HepG2 (cell line): ENCODE results near the gene ZNF581. TPM values are rescaled to one million over a fixed set of nuclear protein-coding genes. Genes with fewer than 3 reads are reported as not detected.

Experiments
- ATAC-seq: fragments of 200-7000 bp; cut with Tn5 transposase; 3 replicates; pipeline ENCODE4 v1.9.1; 2020; ENCODE audit warnings: mild to moderate bottlenecking, moderate library complexity
- BruUV-seq: library from RNA; stranded (reverse); fragments of 400-500 nt; replicated peaks from 2 replicates; lab custom pipeline; 2021; lab: Mats Ljungman, UMichigan
- CTCF ChIA-PET: fragments of 300-600 bp; formaldehyde crosslinking; extraction: SDS; loops from one replicate; lab custom pipeline; 2021; ENCODE audit warnings: low total read pairs, inconsistent platforms, low intra/inter-chr PET ratio; lab: Yijun Ruan, JAX
- POLR2A ChIA-PET: fragments of 350-600 bp; sonication (Branson Sonifier 250); formaldehyde crosslinking; loops from one replicate; lab custom pipeline; 2020; ENCODE audit warnings: antibody characterized with exemption, inconsistent platforms; lab: Yijun Ruan, JAX
- DNase-seq: peaks from one replicate; pipeline ENCODE4 v3.0.0-alpha.2; 2015; ENCODE audit warnings: low spot score
- FAIRE-seq: peaks from 3 replicates; lab custom pipeline; 2011; peaks lifted over from hg19 to GRCh38; lab: Jason Lieb, UNC
- H2AFZ ChIP-seq: one replicate; pipeline ENCODE4 v1.6.1; 2011; ENCODE audit warnings: low read length, inconsistent platforms
- H3K27ac ChIP-seq: fragments of 300-600 bp; 3 replicates; pipeline ENCODE4 v1.8.0; 2011; ENCODE audit warnings: mixed run types, mild to moderate bottlenecking, mixed read lengths, low read length, inconsistent platforms; ENCODE audit not compliant: insufficient read depth; ENCODE audit errors: extremely low read length
- H3K27me3 ChIP-seq, 2 experiments: fragments of 200-600 bp in 1 of 2; 2 replicates in 1 of 2; 3 replicates in 1 of 2; pipeline versions ENCODE4 v1.6.0 to v1.8.0; 2011; ENCODE audit warnings: low read length in 2 of 2, mild to moderate bottlenecking in 2 of 2, moderate library complexity in 2 of 2, inconsistent platforms in 1 of 2; ENCODE audit not compliant: insufficient read depth in 2 of 2, control insufficient read depth in 1 of 2
- H3K36me3 ChIP-seq, 2 experiments: fragments of 200-600 bp in 1 of 2; replicated peaks in 1 of 2; 2 replicates in 1 of 2; 3 replicates in 1 of 2; pipeline versions ENCODE4 v1.5.1 to v1.8.0; 2011; ENCODE audit warnings: low read length in 2 of 2, inconsistent platforms in 1 of 2; ENCODE audit not compliant: insufficient read depth in 2 of 2, control insufficient read depth in 1 of 2
- H3K4me1 ChIP-seq: 2 replicates; pipeline ENCODE4 v1.5.1; 2012; ENCODE audit warnings: low read length, inconsistent platforms; ENCODE audit not compliant: insufficient read depth
- H3K4me2 ChIP-seq: 2 replicates; pipeline ENCODE4 v1.6.0; 2011; ENCODE audit warnings: low read depth, low read length, inconsistent platforms
- H3K4me3 ChIP-seq, 3 experiments: fragments of 200-600 bp in 1 of 3; sonication (generic), shearing (Covaris generic) in 1 of 3; replicated peaks in 1 of 3; 2 replicates each; pipeline ENCODE4 v1.5.1; 2011 to 2016; ENCODE audit warnings: low read length in 3 of 3, inconsistent platforms in 2 of 3, low read depth in 2 of 3, mild to moderate bottlenecking in 2 of 3, control low read depth in 1 of 3, mixed read lengths in 1 of 3; ENCODE audit not compliant: insufficient read depth in 1 of 3
- H3K79me2 ChIP-seq: one replicate; pipeline ENCODE4 v1.6.1; 2011; ENCODE audit warnings: low read length, inconsistent platforms; ENCODE audit not compliant: insufficient read depth
- H3K9ac ChIP-seq: 2 replicates; pipeline ENCODE4 v1.6.0; 2011; ENCODE audit warnings: mild to moderate bottlenecking, low read depth, low read length, inconsistent platforms; ENCODE audit not compliant: insufficient read depth
- H3K9me3 ChIP-seq: 2 replicates; pipeline ENCODE4 v1.5.1; 2012; ENCODE audit warnings: mild to moderate bottlenecking, low read length
- H4K20me1 ChIP-seq: 2 replicates; pipeline ENCODE4 v1.6.0; 2011; ENCODE audit warnings: inconsistent platforms, mild to moderate bottlenecking, low read length, moderate library complexity; ENCODE audit not compliant: insufficient read depth
- AGO2 ChIP-seq: fragments of 200-400 bp; formaldehyde crosslinking; optimal IDR thresholded peaks from 2 replicates; pipeline ENCODE3; 2017; ENCODE audit warnings: mild to moderate bottlenecking, low read depth, low read length, moderate library complexity
- EZH2 ChIP-seq: conservative IDR thresholded peaks from 2 replicates; pipeline ENCODE4 v1.6.1; 2012; ENCODE audit warnings: mild to moderate bottlenecking, low read depth, low read length, moderate library complexity
- ISX ChIP-seq: sonication (generic); formaldehyde crosslinking; conservative IDR thresholded peaks from 2 replicates; pipeline ENCODE4 v1.5.0; 2020; ENCODE audit warnings: missing genetic modification reagents
- SRSF9 ChIP-seq: fragments of 200-400 bp; formaldehyde crosslinking; IDR thresholded peaks from 2 replicates; pipeline ENCODE4 v1.6.1; 2018; ENCODE audit warnings: borderline replicate concordance, mild to moderate bottlenecking, low read depth, low read length; ENCODE audit not compliant: insufficient read depth, poor library complexity, severe bottlenecking
- ZBTB38 ChIP-seq: sonication (generic); formaldehyde crosslinking; IDR thresholded peaks from 2 replicates; pipeline ENCODE4 v1.5.1; 2020; ENCODE audit warnings: mild to moderate bottlenecking, missing genetic modification reagents
- ZNF121 ChIP-seq: sonication (generic); formaldehyde crosslinking; IDR thresholded peaks from 2 replicates; pipeline ENCODE4 v1.5.0; 2020; ENCODE audit warnings: mild to moderate bottlenecking, missing genetic modification reagents
- ZNF747 ChIP-seq: sonication (generic); formaldehyde crosslinking; IDR thresholded peaks from 2 replicates; pipeline ENCODE4 v1.8.1; 2023; ENCODE audit warnings: missing genetic modification reagents, mild to moderate bottlenecking, borderline replicate concordance
- WGBS: methylation state at CpG from one replicate; pipeline ENCODE4 v1.1.6; 2017; ENCODE audit warnings: low lambda C conversion rate; 5-methylcytosine and 5-hydroxymethylcytosine counted together
- in situ Hi-C: cut with HindIII; loops from 2 replicates; pipeline ENCODE4 v1.10.0; 2017; ENCODE audit warnings: low pct_unique_long_range_greater_than_20kb; ENCODE audit not compliant: extremely low pct_ligation_motif_present
- intact Hi-C: fragments of 100-400 bp; cut with micrococcal nuclease; formaldehyde crosslinking; loops from one replicate; pipeline ENCODE4 v1.10.0; 2022; ENCODE audit not compliant: unreplicated experiment
- polyA plus RNA-seq, 8 experiments: library from polyadenylated mRNA; depleted of rRNA in 3 of 8; stranded (reverse) in 7 of 8; unstranded in 1 of 8; fragments of >200 nt; fragmentation: Illumina TruSeq in 4 of 8; extraction: Trizol in 4 of 8; gene quantifications; 2 replicates each; pipeline versions ENCODE4 v1.2.1 to v1.2.3, GENCODE V29; 2011 to 2016; ENCODE audit warnings: low read depth in 4 of 8, missing spikeins in 1 of 8, mixed read lengths in 1 of 8; ENCODE audit not compliant: insufficient read depth in 1 of 8
- total RNA-seq, 5 experiments: library from RNA; depleted of rRNA; stranded (reverse); fragments of >200 nt; fragmentation: Illumina TruSeq; extraction: Trizol; gene quantifications; 2 replicates each; pipeline ENCODE4 v1.2.3, GENCODE V29; 2016; ENCODE audit warnings: low read depth in 1 of 5
- TF ChIP-seq, protein P1 (sequence below): sonication (generic); formaldehyde crosslinking; IDR thresholded peaks from 2 replicates; pipeline ENCODE4 v1.5.1; 2020; ENCODE audit warnings: mild to moderate bottlenecking, missing genetic modification reagents, moderate library complexity
- TF ChIP-seq, protein P2 (sequence below): IDR thresholded peaks from 2 replicates; pipeline ENCODE4 v1.4.0; 2020; ENCODE audit warnings: mild to moderate bottlenecking, missing genetic modification reagents
- TF ChIP-seq, protein P3 (sequence below): sonication (generic); formaldehyde crosslinking; IDR thresholded peaks from 2 replicates; pipeline ENCODE4 v1.4.0; 2020; ENCODE audit warnings: missing genetic modification reagents, borderline replicate concordance

The ZNF581 gene
- total and polyA plus RNA-seq, 2 of the 13 experiments (the other 11 are each of a cell fraction or from before 2014, with no cell fraction given), result 19.6 to 49.5 TPM

DNA sequence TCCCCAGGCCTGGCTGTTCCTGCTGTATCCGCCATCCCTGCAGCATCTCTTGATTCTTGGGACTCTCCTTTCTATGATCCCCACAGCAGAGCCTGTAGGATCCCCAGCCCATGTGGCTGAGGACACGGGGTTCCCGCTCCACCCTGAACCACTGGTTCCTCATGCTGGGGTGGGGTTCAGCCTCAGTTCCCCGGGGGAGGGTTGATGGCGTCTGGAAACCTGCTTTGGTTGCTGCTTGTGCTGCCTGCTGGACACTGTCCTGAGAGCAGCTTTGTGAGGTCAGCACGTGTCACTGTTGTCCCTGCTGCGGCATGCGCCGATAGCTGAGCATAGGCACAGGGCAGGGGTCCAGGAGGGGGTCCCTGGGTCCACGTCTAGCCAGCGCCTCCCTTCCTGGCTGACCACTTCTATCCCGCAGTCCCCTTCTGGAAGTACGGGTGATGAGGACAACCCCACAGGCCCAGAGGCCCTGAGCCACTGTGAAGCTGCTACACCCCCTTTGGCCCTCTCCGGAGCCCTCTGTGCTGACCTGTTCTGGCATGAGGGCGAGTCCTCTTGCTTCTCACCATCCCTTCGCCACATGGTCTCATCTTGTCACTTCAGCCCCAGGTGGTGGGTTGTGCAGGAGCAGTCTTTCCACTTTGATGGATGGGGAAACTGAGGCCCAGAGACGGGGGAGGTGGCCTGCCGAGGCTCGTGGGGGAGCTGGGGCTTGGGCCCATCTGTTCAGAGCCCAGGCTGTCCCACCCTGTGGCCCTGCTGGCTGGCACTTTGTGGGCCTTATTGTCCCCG, 37.1 kb downstream of the ZNF581 start:
- Histone ChIP-seq H4K20me1 (no peaks in the 10 kb centered on the region; the same call in 1 of the 2 replicates), H3K4me2 (no peak overlapping the region), H3K9ac (no peak overlapping the region), H3K27ac (peak overlapping the region; percentile 49), H3K9me3 (no peaks in the 10 kb centered on the region), H3K4me1 (peaks cover 78% of the 10 kb centered on the region), H3K79me2 (peaks cover 67% of the 10 kb centered on the region), H3K27me3 (no peaks in the 10 kb centered on the region; a peak in 1 of 5 replicates), H3K4me3 (no peak overlapping the region), H3K36me3 (peaks cover 25 to 56% of the 10 kb centered on the region in 2 experiments), H2AFZ (no peak overlapping the region)
- no TSS peak for BruUV-seq
- no peak for FAIRE-seq
- intact Hi-C loops, result no loop called here
- in situ Hi-C loops, result no loop called here
- no peak for DNase-seq
- 100% methylated on average over 7 of the region's 20 CpGs for WGBS
- ATAC-seq, result no peak
- POLR2A ChIA-PET, result interaction anchor here (1.2 kb wide), 1 partner anchor 26 kb away, joined by 4 read pairs; no protein-coding TSS in a partner anchor
- CTCF ChIA-PET, result no interaction called here
- TF ChIP-seq ISX (no peak), SRSF9 (no peak), ZBTB38 (CRISPR knock-in tag) (peak; percentile 39; the same call in 1 of the 2 replicates), EZH2 (no peak), AGO2 (peak; percentile 19), ZNF747 (CRISPR knock-in tag) (no peak), ZNF121 (CRISPR knock-in tag) (no peak)
- TF ChIP-seq, protein P1, sequence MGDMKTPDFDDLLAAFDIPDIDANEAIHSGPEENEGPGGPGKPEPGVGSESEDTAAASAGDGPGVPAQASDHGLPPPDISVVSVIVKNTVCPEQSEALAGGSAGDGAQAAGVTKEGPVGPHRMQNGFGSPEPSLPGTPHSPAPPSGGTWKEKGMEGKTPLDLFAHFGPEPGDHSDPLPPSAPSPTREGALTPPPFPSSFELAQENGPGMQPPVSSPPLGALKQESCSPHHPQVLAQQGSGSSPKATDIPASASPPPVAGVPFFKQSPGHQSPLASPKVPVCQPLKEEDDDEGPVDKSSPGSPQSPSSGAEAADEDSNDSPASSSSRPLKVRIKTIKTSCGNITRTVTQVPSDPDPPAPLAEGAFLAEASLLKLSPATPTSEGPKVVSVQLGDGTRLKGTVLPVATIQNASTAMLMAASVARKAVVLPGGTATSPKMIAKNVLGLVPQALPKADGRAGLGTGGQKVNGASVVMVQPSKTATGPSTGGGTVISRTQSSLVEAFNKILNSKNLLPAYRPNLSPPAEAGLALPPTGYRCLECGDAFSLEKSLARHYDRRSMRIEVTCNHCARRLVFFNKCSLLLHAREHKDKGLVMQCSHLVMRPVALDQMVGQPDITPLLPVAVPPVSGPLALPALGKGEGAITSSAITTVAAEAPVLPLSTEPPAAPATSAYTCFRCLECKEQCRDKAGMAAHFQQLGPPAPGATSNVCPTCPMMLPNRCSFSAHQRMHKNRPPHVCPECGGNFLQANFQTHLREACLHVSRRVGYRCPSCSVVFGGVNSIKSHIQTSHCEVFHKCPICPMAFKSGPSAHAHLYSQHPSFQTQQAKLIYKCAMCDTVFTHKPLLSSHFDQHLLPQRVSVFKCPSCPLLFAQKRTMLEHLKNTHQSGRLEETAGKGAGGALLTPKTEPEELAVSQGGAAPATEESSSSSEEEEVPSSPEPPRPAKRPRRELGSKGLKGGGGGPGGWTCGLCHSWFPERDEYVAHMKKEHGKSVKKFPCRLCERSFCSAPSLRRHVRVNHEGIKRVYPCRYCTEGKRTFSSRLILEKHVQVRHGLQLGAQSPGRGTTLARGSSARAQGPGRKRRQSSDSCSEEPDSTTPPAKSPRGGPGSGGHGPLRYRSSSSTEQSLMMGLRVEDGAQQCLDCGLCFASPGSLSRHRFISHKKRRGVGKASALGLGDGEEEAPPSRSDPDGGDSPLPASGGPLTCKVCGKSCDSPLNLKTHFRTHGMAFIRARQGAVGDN (CRISPR knock-in tag), result peak; percentile 28; the same call in 1 of the 2 replicates
- TF ChIP-seq, protein P2, sequence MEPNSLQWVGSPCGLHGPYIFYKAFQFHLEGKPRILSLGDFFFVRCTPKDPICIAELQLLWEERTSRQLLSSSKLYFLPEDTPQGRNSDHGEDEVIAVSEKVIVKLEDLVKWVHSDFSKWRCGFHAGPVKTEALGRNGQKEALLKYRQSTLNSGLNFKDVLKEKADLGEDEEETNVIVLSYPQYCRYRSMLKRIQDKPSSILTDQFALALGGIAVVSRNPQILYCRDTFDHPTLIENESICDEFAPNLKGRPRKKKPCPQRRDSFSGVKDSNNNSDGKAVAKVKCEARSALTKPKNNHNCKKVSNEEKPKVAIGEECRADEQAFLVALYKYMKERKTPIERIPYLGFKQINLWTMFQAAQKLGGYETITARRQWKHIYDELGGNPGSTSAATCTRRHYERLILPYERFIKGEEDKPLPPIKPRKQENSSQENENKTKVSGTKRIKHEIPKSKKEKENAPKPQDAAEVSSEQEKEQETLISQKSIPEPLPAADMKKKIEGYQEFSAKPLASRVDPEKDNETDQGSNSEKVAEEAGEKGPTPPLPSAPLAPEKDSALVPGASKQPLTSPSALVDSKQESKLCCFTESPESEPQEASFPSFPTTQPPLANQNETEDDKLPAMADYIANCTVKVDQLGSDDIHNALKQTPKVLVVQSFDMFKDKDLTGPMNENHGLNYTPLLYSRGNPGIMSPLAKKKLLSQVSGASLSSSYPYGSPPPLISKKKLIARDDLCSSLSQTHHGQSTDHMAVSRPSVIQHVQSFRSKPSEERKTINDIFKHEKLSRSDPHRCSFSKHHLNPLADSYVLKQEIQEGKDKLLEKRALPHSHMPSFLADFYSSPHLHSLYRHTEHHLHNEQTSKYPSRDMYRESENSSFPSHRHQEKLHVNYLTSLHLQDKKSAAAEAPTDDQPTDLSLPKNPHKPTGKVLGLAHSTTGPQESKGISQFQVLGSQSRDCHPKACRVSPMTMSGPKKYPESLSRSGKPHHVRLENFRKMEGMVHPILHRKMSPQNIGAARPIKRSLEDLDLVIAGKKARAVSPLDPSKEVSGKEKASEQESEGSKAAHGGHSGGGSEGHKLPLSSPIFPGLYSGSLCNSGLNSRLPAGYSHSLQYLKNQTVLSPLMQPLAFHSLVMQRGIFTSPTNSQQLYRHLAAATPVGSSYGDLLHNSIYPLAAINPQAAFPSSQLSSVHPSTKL (CRISPR knock-in tag), result no peak
- TF ChIP-seq, protein P3, sequence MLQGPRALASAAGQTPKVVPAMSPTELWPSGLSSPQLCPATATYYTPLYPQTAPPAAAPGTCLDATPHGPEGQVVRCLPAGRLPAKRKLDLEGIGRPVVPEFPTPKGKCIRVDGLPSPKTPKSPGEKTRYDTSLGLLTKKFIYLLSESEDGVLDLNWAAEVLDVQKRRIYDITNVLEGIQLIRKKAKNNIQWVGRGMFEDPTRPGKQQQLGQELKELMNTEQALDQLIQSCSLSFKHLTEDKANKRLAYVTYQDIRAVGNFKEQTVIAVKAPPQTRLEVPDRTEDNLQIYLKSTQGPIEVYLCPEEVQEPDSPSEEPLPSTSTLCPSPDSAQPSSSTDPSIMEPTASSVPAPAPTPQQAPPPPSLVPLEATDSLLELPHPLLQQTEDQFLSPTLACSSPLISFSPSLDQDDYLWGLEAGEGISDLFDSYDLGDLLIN (CRISPR knock-in tag), result no peak
